ENCODE results near the gene FGF13. TPM values are rescaled to one million over a fixed set of nuclear protein-coding genes. Genes with fewer than 3 reads are reported as not detected.

Gene FGF13
- total RNA-seq, 1 experiment from 2014 or later, result not detected

DNA sequence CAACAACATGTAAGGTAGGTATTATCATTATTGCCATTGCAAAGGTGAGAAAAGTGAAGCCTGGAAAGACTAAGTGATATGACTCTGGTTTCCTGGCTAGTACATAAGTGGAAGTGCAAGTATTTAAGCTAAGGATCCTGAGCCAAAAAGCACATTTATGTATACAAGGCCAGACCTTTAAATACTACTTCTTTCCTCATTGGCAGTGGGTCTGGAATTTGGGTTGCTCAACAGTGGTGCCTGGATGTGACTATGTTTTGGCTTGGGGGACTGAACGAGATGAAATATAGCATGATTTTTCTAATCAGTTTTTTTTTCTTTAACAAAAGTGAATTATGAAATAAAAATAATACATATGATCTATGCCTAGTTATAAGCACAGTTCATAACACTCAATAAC lies 7.4 kb upstream of the FGF13 start:
- DNase-seq (ENCODE audit: low read depth, low spot score) (no peak), ATAC-seq (no peak)
- in situ Hi-C loops (cut with HindIII; ENCODE audit: low pct_unique_long_range_greater_than_20kb, low sequenced_read_pairs) (no loop called here), intact Hi-C loops (cut with micrococcal nuclease; ENCODE audit: unreplicated experiment) (no loop called here)
- Histone ChIP-seq H3K27ac (ENCODE audit: low read length) (no peak overlapping the region), H3K4me3 (ENCODE audit: low read depth in 2 of 2, low read length in 2 of 2) (no peak overlapping the region), H3K36me3 (ENCODE audit: control insufficient read depth, insufficient read depth, low read length) (no peaks in the 10 kb centered on the region), H3K4me1 (ENCODE audit: control insufficient read depth, insufficient read depth, low read length) (no peaks in the 10 kb centered on the region), H3K27me3 (ENCODE audit: control insufficient read depth, insufficient read depth, low read length) (no peaks in the 10 kb centered on the region), H3K9me3 (ENCODE audit: control insufficient read depth, insufficient read depth, low read depth, low read length) (no peaks in the 10 kb centered on the region)
- BruUV-seq (replicated peaks), result no TSS peak
- CTCF ChIA-PET, result interaction anchor here (0.6 kb wide), 2 partner anchors 132 to 803 kb away, joined by 3 read pairs; no protein-coding TSS in a partner anchor
- POLR2A ChIA-PET, result no interaction called here
- TF ChIP-seq TCF7L2 (IDR thresholded peaks at IDR 0.05; ENCODE audit: low read depth, low read length) (no peak), SIN3A (IDR thresholded peaks at IDR 0.05; ENCODE audit: borderline replicate concordance, insufficient read depth, low read depth, low read length) (no peak), CTCF (IDR thresholded peaks at IDR 0.05) (no peak), POLR2AphosphoS5 (IDR thresholded peaks at IDR 0.05; ENCODE audit: low read depth, low read length) (no peak)
- TF ChIP-seq, protein P1, sequence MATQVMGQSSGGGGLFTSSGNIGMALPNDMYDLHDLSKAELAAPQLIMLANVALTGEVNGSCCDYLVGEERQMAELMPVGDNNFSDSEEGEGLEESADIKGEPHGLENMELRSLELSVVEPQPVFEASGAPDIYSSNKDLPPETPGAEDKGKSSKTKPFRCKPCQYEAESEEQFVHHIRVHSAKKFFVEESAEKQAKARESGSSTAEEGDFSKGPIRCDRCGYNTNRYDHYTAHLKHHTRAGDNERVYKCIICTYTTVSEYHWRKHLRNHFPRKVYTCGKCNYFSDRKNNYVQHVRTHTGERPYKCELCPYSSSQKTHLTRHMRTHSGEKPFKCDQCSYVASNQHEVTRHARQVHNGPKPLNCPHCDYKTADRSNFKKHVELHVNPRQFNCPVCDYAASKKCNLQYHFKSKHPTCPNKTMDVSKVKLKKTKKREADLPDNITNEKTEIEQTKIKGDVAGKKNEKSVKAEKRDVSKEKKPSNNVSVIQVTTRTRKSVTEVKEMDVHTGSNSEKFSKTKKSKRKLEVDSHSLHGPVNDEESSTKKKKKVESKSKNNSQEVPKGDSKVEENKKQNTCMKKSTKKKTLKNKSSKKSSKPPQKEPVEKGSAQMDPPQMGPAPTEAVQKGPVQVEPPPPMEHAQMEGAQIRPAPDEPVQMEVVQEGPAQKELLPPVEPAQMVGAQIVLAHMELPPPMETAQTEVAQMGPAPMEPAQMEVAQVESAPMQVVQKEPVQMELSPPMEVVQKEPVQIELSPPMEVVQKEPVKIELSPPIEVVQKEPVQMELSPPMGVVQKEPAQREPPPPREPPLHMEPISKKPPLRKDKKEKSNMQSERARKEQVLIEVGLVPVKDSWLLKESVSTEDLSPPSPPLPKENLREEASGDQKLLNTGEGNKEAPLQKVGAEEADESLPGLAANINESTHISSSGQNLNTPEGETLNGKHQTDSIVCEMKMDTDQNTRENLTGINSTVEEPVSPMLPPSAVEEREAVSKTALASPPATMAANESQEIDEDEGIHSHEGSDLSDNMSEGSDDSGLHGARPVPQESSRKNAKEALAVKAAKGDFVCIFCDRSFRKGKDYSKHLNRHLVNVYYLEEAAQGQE (IDR thresholded peaks at IDR 0.05; ENCODE audit: insufficient read depth in 1 of 2, low read depth in 2 of 2, low read length in 1 of 2), result no peak

DNA sequence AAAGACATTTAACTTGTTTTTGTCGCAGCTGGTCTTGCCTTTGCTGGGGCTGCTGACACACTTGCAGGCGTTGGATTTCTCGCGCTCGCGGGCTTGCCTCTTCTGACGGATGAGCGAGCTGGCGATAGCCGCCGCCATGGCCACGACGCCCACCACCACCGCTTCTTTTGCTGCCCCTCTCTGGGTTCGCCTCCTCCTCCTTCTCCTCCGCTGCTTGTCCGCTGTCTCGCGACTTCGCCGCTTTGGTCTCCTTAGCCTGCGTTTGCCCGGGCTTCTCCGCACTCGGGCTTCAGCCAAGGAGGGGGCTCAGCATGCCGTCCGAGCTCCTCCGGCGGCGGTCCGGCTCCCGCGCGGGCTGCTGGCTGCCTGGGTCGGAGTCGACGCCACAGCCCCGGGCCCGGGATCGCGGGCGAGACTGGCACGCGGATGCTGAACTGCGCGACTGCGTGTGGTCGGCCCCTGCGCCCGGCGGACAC lies 613 bp downstream of the FGF13 start:
- CTCF ChIA-PET, result no interaction called here
- intact Hi-C loops (cut with micrococcal nuclease; ENCODE audit: unreplicated experiment), result no loop called here
- no TSS peak for BruUV-seq (replicated peaks)
- Histone ChIP-seq H3K4me1 (ENCODE audit: control insufficient read depth, insufficient read depth, low read length) (no peaks in the 10 kb centered on the region), H3K9me3 (ENCODE audit: control insufficient read depth, insufficient read depth, low read depth, low read length) (no peaks in the 10 kb centered on the region), H3K27me3 (ENCODE audit: control insufficient read depth, insufficient read depth, low read length) (peaks cover 8% of the 10 kb centered on the region), H3K36me3 (ENCODE audit: control insufficient read depth, insufficient read depth, low read length) (no peaks in the 10 kb centered on the region; the same call in 1 of the 2 replicates), H3K4me3 (ENCODE audit: low read depth in 2 of 2, low read length in 2 of 2) (no peak overlapping the region), H3K27ac (ENCODE audit: low read length) (no peak overlapping the region)
- ATAC-seq (no peak), DNase-seq (ENCODE audit: low read depth, low spot score) (no peak)
- POLR2A ChIA-PET, result no interaction called here
- TF ChIP-seq, protein P1 (IDR thresholded peaks at IDR 0.05; ENCODE audit: insufficient read depth in 1 of 2, low read depth in 2 of 2, low read length in 1 of 2), result no peak
- TF ChIP-seq TCF7L2 (IDR thresholded peaks at IDR 0.05; ENCODE audit: low read depth, low read length) (no peak), SIN3A (IDR thresholded peaks at IDR 0.05; ENCODE audit: borderline replicate concordance, insufficient read depth, low read depth, low read length) (no peak), CTCF (IDR thresholded peaks at IDR 0.05) (no peak), POLR2AphosphoS5 (IDR thresholded peaks at IDR 0.05; ENCODE audit: low read depth, low read length) (no peak)
- in situ Hi-C loops (cut with HindIII; ENCODE audit: low pct_unique_long_range_greater_than_20kb, low sequenced_read_pairs), result no loop called here
